BE2C (cell line): ENCODE results near the gene SEPTIN14.
"Not testable (repeated sequence)": the region's sequence is repeated elsewhere in the genome, so short reads cannot be mapped to it uniquely, and the experiment has no call there.

Experiments
- DNase-seq: peaks from one replicate; pipeline ENCODE4 v3.0.0-alpha.2; 2020
- H3K27me3 ChIP-seq: fragments of 250-450 bp; sonication (Bioruptor Pico); 2 replicates; pipeline ENCODE4 v1.5.1; 2020; ENCODE audit warnings: mild to moderate bottlenecking
- H3K36me3 ChIP-seq: fragments of 250-450 bp; sonication (Bioruptor Pico); 2 replicates; pipeline ENCODE4 v1.5.1; 2020; ENCODE audit warnings: mild to moderate bottlenecking
- H3K4me1 ChIP-seq: fragments of 250-450 bp; sonication (Bioruptor Pico); 2 replicates; pipeline ENCODE4 v1.5.1; 2020
- H3K4me3 ChIP-seq: 2 replicates; pipeline ENCODE4 v1.5.1; 2011; ENCODE audit warnings: low read depth, low read length
- H3K9me3 ChIP-seq: fragments of 250-450 bp; sonication (Bioruptor Pico); 2 replicates; pipeline ENCODE4 v1.5.1; 2020
- CTCF ChIP-seq: IDR thresholded peaks from 2 replicates; pipeline ENCODE4 v1.5.1; 2012; ENCODE audit warnings: mild to moderate bottlenecking, low read depth, low read length

Gene SEPTIN14

DNA sequence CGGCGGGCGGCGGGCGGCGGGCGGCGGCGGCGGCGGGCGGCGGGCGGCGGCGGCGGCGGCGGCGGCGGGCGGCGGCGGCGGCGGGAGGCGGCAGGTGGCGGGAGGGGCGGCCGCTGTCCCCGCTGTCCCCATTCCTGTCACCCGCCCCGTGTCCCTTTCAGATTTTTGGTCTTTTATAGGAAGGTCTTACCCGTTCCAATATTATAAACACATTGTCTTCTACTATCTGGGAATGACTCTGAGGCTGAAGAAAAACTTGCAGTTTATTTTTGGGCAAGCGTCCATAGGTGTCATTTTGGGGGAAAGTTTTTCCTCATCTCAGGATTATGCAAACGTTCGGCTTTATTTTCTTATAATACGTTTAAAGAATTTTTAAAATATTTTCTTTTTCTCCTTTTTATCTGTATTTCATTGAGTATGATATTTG, 25.3 kb upstream of the SEPTIN14 start:
- peak overlapping the region; percentile 64 for H3K4me3 ChIP-seq
- DNase-seq = no peak
- H3K4me1 ChIP-seq = no peaks in the 10 kb centered on the region
- no peaks in the 10 kb centered on the region; the same call in 1 of the 2 replicates for H3K36me3 ChIP-seq
- no peak for TF ChIP-seq CTCF
- H3K27me3 ChIP-seq = no peaks in the 10 kb centered on the region
- no peaks in the 10 kb centered on the region for H3K9me3 ChIP-seq

DNA sequence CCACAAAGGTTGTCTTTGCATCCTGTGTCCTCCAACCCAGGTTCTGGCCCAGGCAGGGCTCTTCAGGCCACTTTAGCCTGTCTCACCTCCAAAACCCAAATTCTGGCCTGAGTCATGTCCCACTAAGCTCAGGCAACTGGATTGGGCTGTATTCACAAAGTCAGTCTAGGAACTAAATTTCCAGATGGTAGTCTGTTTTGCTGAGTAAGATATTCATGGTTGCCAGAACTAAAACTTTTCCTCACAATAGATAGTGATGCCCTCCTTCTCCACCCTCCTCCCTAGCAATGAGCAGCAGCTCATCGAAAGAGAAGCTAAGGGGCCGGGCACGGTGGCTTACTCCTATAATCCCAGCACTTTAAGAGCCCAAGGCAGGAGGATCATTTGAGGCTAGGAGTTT, 21.8 kb upstream of the SEPTIN14 start:
- H3K9me3 ChIP-seq = no peaks in the 10 kb centered on the region
- H3K36me3 ChIP-seq = no peaks in the 10 kb centered on the region
- H3K27me3 ChIP-seq = no peaks in the 10 kb centered on the region
- no peak overlapping the region for H3K4me3 ChIP-seq
- H3K4me1 ChIP-seq = no peaks in the 10 kb centered on the region
- TF ChIP-seq CTCF = no peak
- DNase-seq = no peak

- no peaks in the 10 kb centered on the region for H3K36me3 ChIP-seq
- no peak for TF ChIP-seq CTCF
Measured at GRCh38 chr7:55878691-55879090, 16.1 kb upstream of the SEPTIN14 start.

GRCh38 chr7:55877308-55877707, 14.8 kb upstream of the SEPTIN14 start:
- Histone ChIP-seq H3K4me3 (no peak overlapping the region), H3K36me3 (no peaks in the 10 kb centered on the region), H3K27me3 (no peaks in the 10 kb centered on the region), H3K9me3 (no peaks in the 10 kb centered on the region), H3K4me1 (no peaks in the 10 kb centered on the region)
- TF ChIP-seq CTCF = no peak
- no peak for DNase-seq

More at GRCh38 chr7:55878691-55879090, 16.1 kb upstream of the SEPTIN14 start:
- no peak for DNase-seq
- no peaks in the 10 kb centered on the region for H3K4me1 ChIP-seq
- no peak overlapping the region for H3K4me3 ChIP-seq
- no peaks in the 10 kb centered on the region for H3K9me3 ChIP-seq
- no peaks in the 10 kb centered on the region for H3K27me3 ChIP-seq

GRCh38 chr7:55873765-55874164, 11.2 kb upstream of the SEPTIN14 start:
- DNase-seq = no peak
- H3K9me3 ChIP-seq = no peaks in the 10 kb centered on the region
- no peaks in the 10 kb centered on the region for H3K27me3 ChIP-seq
- TF ChIP-seq CTCF = no peak
- H3K4me1 ChIP-seq = no peaks in the 10 kb centered on the region
- H3K4me3 ChIP-seq = no peak overlapping the region
- no peaks in the 10 kb centered on the region for H3K36me3 ChIP-seq

GRCh38 chr7:55871932-55872485, 9.5 kb upstream of the SEPTIN14 start:
- H3K36me3 ChIP-seq = no peaks in the 10 kb centered on the region
- H3K9me3 ChIP-seq = peaks cover 3% of the 10 kb centered on the region; the same call in 1 of the 2 replicates
- no peaks in the 10 kb centered on the region for H3K27me3 ChIP-seq
- no peaks in the 10 kb centered on the region for H3K4me1 ChIP-seq
- TF ChIP-seq CTCF = no peak
- no peak for DNase-seq
- H3K4me3 ChIP-seq = no peak overlapping the region

- H3K4me1 ChIP-seq, H3K36me3 ChIP-seq, H3K27me3 ChIP-seq, H3K9me3 ChIP-seq, H3K4me3 ChIP-seq, DNase-seq: not testable (repeated sequence)
Measured at GRCh38 chr7:55868989-55869388, 6.4 kb upstream of the SEPTIN14 start.

- not testable (repeated sequence) for H3K4me1 ChIP-seq, H3K9me3 ChIP-seq, DNase-seq, H3K36me3 ChIP-seq, H3K4me3 ChIP-seq, H3K27me3 ChIP-seq
Measured at GRCh38 chr7:55845164-55845563, 17.4 kb downstream of the SEPTIN14 start.
